Measurements from ENCODE around the gene FNDC5.
A peak's percentile ranks its signal among the peaks of the same experiment; 100 is the strongest.

The FNDC5 gene

DNA sequence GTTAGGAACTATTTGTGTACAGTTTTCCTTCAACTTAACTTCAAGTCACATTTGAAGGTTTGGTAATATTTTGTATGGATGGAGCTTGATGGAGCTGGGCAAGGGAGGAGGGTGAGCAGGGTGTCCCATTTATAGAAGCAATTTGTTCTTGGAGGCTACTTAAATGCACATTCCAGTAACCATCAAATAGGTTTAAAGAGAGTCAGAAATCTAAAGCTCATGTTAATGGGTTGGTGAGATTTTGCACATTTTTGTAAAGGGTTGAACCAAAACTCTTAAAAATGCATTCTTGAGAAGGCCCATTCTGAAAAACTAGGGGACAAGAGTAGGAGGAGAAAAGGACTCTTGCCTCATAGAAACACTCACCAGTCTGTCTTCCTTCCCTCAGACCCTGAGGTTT is 10.1 kb downstream of the FNDC5 start:
- DNase-seq (no peak), ATAC-seq (replicated peaks) (no peak)
- Mint-ChIP-seq H3K4me1 (ENCODE audit: low read depth in 2 of 2) (peaks cover 5 to 8% of the 10 kb centered on the region in 2 donors), H3K36me3 (ENCODE audit: insufficient read depth) (peaks cover 28% of the 10 kb centered on the region), H3K9me3 (no peaks in the 10 kb centered on the region), H3K27me3 (no peaks in the 10 kb centered on the region), H3K27ac (peak overlapping the region in 1 of 2 donors; percentile 12), H3K4me3 (no peak overlapping the region)

DNA sequence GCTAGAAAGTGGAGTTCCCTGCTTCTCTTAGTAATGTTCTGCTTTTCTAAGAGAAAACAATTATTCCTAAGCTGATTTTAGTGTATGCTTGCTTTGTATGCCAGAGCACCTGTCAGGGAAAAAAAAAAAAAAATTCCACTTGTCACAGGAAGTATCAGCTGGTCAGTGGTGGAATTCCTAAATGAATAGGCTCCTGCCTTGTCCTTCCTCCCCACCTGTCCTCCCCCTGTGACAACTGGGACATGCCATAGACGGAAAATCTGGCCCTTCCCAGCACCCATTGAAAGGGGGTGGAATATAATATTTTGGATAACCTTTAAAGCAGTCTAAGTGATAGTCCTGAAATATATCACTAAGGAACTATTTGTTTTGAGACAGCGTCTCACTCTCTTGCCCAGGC is 10.8 kb downstream of the FNDC5 start:
- Mint-ChIP-seq H3K4me1 (ENCODE audit: low read depth in 2 of 2) (peaks cover 5 to 8% of the 10 kb centered on the region in 2 donors), H3K4me3 (no peak overlapping the region), H3K9me3 (no peaks in the 10 kb centered on the region), H3K27me3 (no peaks in the 10 kb centered on the region), H3K36me3 (ENCODE audit: insufficient read depth) (peaks cover 34% of the 10 kb centered on the region), H3K27ac (peak overlapping the region in 1 of 2 donors; percentile 12)
- ATAC-seq (replicated peaks) (no peak), DNase-seq (no peak)

DNA sequence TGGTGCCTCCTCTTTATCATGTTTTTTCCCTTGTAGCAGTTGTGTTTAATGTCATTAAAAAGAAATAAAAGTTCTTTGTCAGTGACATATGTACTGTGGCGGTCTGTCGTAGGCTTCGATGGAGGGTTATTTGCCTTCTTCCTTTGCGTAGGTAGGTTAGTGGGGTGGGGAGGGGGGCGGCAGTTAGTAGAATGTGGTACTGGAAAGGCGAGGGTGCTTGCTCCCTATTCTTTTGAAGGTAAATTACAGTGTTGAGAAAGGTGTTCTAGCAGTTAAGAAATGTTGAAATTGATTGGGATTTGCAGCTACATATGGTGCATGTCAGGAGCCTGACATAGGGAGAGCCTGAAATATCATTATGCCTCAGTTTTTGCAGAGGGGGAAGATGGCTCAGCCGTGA is 11.9 kb downstream of the FNDC5 start:
- ATAC-seq (replicated peaks) = no peak
- H3K4me3 Mint-ChIP-seq = no peak overlapping the region
- no peaks in the 10 kb centered on the region for H3K9me3 Mint-ChIP-seq
- peaks cover 41% of the 10 kb centered on the region for H3K36me3 Mint-ChIP-seq (ENCODE audit: insufficient read depth)
- H3K27ac Mint-ChIP-seq = no peak overlapping the region
- no peaks in the 10 kb centered on the region for H3K27me3 Mint-ChIP-seq
- peaks cover 5 to 13% of the 10 kb centered on the region in 2 donors for H3K4me1 Mint-ChIP-seq (ENCODE audit: low read depth in 2 of 2)
- DNase-seq = no peak

DNA sequence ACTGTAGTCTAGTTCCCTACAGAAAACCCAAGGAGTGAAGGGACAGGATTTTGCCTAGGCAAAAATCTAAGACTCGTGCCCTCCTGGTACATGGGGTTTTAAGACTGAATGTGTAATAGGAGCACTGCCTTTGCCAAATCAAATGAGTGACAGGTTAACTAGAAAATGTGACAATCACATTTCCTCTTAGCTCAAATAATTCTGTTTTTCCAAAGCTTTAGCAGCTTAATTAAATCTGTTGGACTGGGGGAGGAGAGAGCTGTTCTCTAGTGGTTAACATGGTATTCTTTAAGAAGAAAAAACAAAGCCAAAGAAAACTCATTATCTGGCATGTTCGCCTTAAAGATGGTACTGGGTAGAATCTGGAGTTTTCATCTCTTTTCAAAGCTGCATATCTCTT is 12.6 kb downstream of the FNDC5 start:
- ATAC-seq (replicated peaks) (no peak), DNase-seq (no peak)
- no peak overlapping the region for H3K27ac Mint-ChIP-seq
- H3K9me3 Mint-ChIP-seq = no peaks in the 10 kb centered on the region
- no peaks in the 10 kb centered on the region for H3K27me3 Mint-ChIP-seq
- peaks cover 5 to 13% of the 10 kb centered on the region in 2 donors for H3K4me1 Mint-ChIP-seq (ENCODE audit: low read depth in 2 of 2)
- H3K36me3 Mint-ChIP-seq (ENCODE audit: insufficient read depth) = peaks cover 48% of the 10 kb centered on the region
- H3K4me3 Mint-ChIP-seq = no peak overlapping the region

DNA sequence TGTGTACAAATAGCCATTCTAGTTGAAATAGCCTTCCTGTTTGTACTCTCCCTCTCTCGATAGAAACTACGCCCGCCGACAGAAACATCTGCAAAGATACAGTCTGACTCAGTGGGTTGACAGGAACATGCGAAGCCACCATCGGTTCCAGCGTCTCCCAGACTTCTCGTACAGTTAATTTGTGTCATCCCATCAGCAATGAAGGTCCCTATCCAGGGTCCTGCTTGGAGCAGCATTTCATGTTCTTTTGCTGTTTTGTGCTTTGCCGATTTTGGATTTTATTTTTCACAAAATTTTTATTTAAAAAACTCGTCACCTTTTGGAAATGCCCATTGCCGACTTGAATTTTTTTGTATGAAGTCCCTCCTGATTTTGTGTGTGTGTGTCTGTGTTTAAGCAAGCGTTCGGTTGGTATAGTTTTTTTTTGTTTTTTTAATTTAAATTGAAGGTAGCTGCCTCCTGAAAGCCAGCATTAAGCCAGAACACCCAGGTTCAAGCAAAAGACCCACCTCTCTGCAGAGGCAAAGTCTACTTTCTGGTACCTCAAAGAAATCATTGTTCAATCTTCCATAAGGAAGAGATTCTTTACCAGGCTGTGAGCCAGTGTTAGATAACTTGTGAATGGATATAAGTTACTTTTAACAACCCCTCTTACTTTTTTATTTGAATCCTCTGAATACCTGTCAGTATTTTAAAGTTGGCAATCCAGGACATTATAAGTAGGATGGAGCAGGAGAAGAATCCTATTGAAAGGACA is 14.7 kb downstream of the FNDC5 start:
- peaks cover 47% of the 10 kb centered on the region for H3K36me3 Mint-ChIP-seq (ENCODE audit: insufficient read depth)

DNA sequence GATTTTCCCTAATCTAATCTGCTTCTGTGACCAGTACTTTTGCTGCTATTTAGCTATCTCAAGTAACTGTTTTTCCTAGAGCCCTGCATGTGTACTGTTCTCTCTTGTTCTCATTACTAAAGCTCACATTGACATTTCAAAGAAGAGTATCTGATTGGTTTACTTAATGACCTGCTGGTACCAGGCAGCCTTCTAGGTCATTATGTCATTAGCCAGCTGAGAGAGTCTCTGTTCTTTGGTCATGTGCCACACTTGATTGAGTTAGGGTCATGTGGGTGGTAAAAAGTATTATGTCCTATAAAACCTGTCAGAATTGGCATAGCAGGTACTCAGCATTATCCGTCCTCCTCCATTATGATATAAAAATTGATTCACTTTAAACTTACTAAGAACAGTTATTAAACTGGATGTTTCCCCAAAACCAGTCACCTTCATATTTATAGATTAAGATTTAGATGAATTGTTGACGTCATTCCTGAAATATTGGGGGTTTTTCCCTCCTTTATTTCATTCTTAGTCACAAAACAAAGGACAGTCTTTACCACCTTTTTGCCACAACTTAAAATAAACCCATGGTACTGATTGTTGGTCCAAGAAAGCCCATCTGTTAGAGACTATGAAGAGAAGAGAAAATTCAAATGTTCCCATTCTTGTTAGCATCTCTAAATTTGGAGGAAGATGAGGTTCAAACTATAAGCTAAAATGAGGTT is 22.2 kb downstream of the FNDC5 start:
- Mint-ChIP-seq H3K4me3 (no peak overlapping the region), H3K27me3 (no peaks in the 10 kb centered on the region), H3K9me3 (no peaks in the 10 kb centered on the region), H3K27ac (no peak overlapping the region), H3K36me3 (ENCODE audit: insufficient read depth) (peaks cover 49% of the 10 kb centered on the region), H3K4me1 (ENCODE audit: low read depth in 2 of 2) (peaks cover 0 to 3% of the 10 kb centered on the region in 2 donors)
- DNase-seq (no peak), ATAC-seq (replicated peaks) (no peak)

More for the DNA sequence above, 14.7 kb downstream of the FNDC5 start:
- no peaks in the 10 kb centered on the region for H3K27me3 Mint-ChIP-seq
- H3K4me3 Mint-ChIP-seq = no peak overlapping the region
- H3K9me3 Mint-ChIP-seq = no peaks in the 10 kb centered on the region
- peaks cover 3 to 9% of the 10 kb centered on the region in 2 donors for H3K4me1 Mint-ChIP-seq (ENCODE audit: low read depth in 2 of 2)
- DNase-seq (no peak), ATAC-seq (replicated peaks) (no peak)
- H3K27ac Mint-ChIP-seq = peak overlapping the region in 1 of 2 donors; percentile 12

DNA sequence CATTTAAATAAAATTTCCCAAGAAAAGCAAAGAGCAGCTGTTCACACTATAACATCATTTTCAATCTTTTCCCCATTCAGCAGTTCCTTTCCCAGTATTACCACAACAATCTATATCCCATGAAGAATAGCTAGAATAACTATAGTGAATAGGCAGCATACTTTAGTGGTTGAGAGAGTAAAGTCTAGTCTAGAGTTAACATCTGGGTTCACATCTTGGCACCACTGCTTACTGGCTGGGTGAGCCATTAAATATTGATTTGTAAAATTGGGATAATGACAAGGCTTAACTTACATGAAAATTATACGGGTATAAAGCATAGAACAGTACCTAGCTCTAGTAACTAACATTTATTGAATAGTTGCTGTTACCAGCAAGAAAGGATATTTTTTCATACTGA is 38.8 kb downstream of the FNDC5 start:
- Mint-ChIP-seq H3K27ac (peak overlapping the region; percentile 49 to 70), H3K36me3 (ENCODE audit: insufficient read depth) (peaks cover 83% of the 10 kb centered on the region), H3K9me3 (no peaks in the 10 kb centered on the region), H3K4me3 (no peak overlapping the region), H3K4me1 (ENCODE audit: low read depth in 2 of 2) (peaks cover 11 to 19% of the 10 kb centered on the region in 2 donors), H3K27me3 (no peaks in the 10 kb centered on the region)
- ATAC-seq (replicated peaks) = no peak
- DNase-seq = no peak

DNA sequence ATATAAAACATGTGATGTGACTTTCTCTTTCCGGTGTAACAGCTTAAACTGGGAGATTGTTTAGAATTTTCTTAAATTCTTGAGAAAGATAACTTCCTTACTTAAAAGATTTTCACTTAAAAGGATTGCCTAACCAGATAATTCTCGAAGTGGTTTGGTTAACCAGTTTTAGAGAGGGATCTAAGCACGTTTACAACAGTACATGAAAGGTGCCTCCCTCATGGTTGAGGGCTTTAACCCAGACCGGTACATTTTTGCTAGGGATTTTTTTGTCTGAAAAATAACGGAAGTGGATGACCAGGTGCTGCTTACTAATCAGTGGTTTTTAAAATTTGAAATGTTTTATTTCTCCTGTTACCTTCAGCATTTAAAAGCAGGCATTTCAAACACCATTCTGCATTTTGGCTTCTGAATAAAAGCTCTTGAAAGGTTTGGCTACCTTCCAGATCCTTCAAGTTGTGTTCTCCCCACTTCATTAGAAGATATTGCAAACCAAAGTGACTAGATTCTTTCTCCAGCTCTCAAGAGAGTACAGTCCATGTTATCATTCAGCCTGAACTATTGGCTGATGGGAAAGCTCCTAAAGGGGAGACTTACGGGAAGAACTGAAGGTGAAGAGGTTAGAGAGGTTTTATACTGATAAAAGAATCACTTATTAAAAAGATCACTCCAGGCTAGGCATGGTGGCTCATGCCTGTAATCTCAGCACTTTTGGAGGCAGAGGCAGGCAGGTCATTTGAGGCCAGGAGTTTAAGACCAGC is 40.4 kb downstream of the FNDC5 start:
- ATAC-seq (replicated peaks) (no peak), DNase-seq (no peak)
- Mint-ChIP-seq H3K9me3 (no peaks in the 10 kb centered on the region), H3K27ac (peak overlapping the region; percentile 49 to 70), H3K4me3 (no peak overlapping the region), H3K27me3 (no peaks in the 10 kb centered on the region), H3K36me3 (ENCODE audit: insufficient read depth) (peaks cover 88% of the 10 kb centered on the region), H3K4me1 (ENCODE audit: low read depth in 2 of 2) (peaks cover 13 to 21% of the 10 kb centered on the region in 2 donors)

DNA sequence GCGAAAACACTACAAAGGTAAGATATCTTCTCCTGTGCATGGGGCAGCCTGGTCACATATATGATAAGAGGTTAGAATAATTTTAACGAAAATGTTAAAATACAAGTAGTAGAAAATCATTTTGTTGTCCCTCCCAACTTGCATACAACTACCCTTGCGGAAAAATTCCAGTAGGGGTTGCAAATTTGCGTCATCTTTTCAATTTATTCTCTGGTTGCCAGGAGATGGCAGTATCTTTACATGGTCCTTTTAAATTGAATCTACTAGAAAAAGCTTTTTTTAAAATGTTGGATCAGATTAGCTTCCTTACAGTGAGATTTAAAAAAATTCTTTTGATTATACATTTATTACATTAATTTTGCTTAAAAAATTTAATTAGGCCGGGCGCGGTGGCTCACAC is 42.4 kb downstream of the FNDC5 start:
- no peaks in the 10 kb centered on the region for H3K27me3 Mint-ChIP-seq
- H3K9me3 Mint-ChIP-seq = no peaks in the 10 kb centered on the region
- H3K27ac Mint-ChIP-seq = no peak overlapping the region
- ATAC-seq (replicated peaks) = no peak
- peaks cover 22 to 26% of the 10 kb centered on the region in 2 donors for H3K4me1 Mint-ChIP-seq (ENCODE audit: low read depth in 2 of 2)
- H3K36me3 Mint-ChIP-seq (ENCODE audit: insufficient read depth) = peaks cover 78% of the 10 kb centered on the region
- H3K4me3 Mint-ChIP-seq = no peak overlapping the region
- DNase-seq = no peak

DNA sequence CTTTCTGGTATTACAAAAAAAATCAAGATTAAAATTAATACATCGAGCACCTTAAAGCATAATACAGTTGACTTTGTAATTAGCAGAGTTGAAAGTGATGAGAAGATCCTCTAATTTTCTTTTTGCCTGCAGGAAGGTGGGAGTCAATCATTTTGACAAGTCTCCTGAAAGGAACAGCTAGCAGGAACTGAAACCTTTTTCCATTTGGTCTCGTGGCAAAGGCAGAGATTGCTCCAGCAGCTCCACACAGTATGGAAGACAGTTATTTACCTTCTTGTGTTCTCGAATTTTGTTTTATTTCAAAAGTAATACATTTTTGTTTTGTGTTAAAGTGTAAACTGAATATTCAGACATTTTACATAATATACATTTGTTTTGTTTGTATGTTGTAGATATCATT is 45.5 kb downstream of the FNDC5 start:
- Mint-ChIP-seq H3K27ac (peak overlapping the region in 1 of 2 donors; percentile 38), H3K36me3 (ENCODE audit: insufficient read depth) (peaks cover 48% of the 10 kb centered on the region), H3K4me3 (no peak overlapping the region), H3K27me3 (no peaks in the 10 kb centered on the region), H3K9me3 (no peaks in the 10 kb centered on the region), H3K4me1 (ENCODE audit: low read depth in 2 of 2) (peaks cover 18 to 30% of the 10 kb centered on the region in 2 donors)
- ATAC-seq (replicated peaks) (no peak), DNase-seq (no peak)

DNA sequence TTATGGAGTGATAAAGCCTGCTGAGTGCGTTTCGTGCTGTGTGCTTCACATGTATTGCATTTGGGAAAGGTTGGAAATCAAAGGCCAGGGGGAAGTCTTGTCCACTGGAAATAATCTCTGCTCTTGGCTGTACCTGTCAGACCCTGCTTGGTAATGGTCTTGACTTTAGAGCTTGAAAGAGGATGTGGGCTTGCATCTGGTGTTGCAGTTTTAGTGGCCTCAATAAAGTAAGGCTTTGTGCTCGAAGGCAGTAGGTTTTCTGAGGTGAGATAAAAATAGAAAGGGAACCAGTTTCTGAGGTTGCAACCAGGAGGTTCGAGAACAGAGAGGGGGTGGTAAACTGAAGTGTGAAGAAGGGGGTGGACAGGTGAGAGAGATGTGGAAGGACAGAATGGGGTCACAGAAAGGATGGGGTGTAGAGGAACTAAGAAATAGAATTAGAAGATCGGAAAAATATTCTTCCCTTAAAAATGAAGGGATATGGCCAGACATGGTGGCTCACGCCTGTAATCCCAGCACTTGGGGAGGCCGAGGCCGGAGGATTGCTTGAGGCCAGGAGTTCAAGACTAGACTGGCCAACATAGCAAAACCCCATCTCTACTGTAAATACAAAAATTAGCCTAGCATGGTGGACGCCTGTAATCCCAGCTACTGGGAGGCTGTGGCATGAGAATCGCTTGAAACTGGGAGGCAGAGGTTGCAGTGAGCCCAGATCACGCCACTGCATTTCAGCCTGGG is 51.7 kb downstream of the FNDC5 start:
- Mint-ChIP-seq H3K27ac (peak overlapping the region; percentile 47 to 95), H3K4me3 (peak overlapping the region; percentile 86 to 95), H3K9me3 (no peaks in the 10 kb centered on the region), H3K36me3 (ENCODE audit: insufficient read depth) (peaks cover 15% of the 10 kb centered on the region), H3K27me3 (no peaks in the 10 kb centered on the region), H3K4me1 (ENCODE audit: low read depth in 2 of 2) (peaks cover 32 to 51% of the 10 kb centered on the region in 2 donors)
- ATAC-seq (replicated peaks) (peak; percentile 22), DNase-seq (peak; percentile 19 to 24 (median 20))

DNA sequence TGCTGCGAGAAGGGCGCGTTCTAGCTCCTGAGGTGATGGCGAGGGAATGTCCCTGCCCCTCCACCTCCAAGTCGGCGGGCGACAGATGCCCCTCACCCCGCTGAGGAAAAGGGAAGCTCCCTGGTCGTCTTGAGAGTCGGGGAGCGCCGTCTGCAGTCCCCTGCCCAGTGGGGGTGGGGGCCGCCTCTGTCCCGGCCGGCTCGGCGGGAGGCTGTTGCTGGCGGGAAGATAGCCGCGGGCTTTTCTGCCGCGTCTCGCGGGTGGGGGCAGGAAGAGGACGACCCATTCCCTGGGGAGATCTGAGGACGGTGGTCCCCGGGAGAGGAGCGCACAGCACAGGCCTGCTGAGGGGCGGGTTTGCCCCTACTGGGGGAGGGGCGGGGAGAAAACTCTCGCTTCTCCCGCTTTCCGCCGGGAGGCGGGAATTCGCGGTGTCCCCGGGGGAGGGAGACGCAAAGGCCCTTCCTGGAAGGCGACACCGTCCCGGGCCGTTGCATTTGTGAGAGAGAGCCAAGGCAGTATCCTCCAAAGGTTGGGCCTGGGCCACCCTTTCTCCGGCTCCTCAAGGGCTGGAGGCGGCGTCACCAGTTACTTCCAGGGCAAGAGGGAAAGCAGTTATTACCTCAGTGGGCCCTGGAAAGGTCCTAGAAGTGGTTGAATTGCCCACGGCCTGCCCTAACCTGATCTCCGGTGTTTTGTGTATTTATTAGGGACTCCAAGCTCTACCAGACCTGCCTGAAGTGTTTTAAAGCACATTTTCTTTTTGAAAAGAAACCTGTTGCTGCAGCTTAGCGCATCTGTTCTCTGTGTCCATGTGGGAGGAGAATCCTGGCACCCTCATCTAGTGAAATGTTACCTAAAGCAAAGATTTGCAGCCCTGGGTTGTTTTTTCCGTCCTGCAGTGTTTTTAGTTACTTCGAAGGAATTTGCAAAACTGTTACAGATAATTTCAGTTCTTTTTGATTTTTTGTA is 52.6 kb downstream of the FNDC5 start:
- no peaks in the 10 kb centered on the region for H3K9me3 Mint-ChIP-seq
- peaks cover 15% of the 10 kb centered on the region for H3K36me3 Mint-ChIP-seq (ENCODE audit: insufficient read depth)
- peak in 1 of 3 experiments; percentile 23 for DNase-seq
- peak overlapping the region; percentile 47 to 95 for H3K27ac Mint-ChIP-seq
- no peak for ATAC-seq (replicated peaks)
- H3K27me3 Mint-ChIP-seq = no peaks in the 10 kb centered on the region
- H3K4me1 Mint-ChIP-seq (ENCODE audit: low read depth in 2 of 2) = peaks cover 34 to 53% of the 10 kb centered on the region in 2 donors
- peak overlapping the region; percentile 86 to 95 for H3K4me3 Mint-ChIP-seq
